PC-9 (cell line): ENCODE results near the gene SHC3. TPM values are rescaled to one million over a fixed set of nuclear protein-coding genes. Genes with fewer than 3 reads are reported as not detected.

Experiments
- BruUV-seq: library from RNA; stranded (reverse); fragments of 400-500 nt; replicated peaks from 2 replicates; lab custom pipeline; 2021; lab: Mats Ljungman, UMichigan
- CTCF ChIA-PET: fragments of 300-600 bp; sonication (Branson Sonifier 250); formaldehyde crosslinking; loops from one replicate; lab custom pipeline; 2022; ENCODE audit warnings: antibody characterized with exemption; lab: Charles Lee
- POLR2A ChIA-PET: fragments of 300-600 bp; sonication (Branson Sonifier 250); formaldehyde crosslinking; loops from one replicate; lab custom pipeline; 2022; ENCODE audit warnings: antibody characterized with exemption; ENCODE audit not compliant: unreplicated experiment; lab: Charles Lee
- DNase-seq, 2 experiments: peaks; one replicate each; pipeline versions ENCODE4 v3.0.0 to v3.0.0-alpha.2; 2015 to 2022; ENCODE audit warnings: mixed read lengths in 1 of 2
- H2AFZ ChIP-seq: fragments of 200-600 bp; sonication (generic); 2 replicates; pipeline ENCODE4 v1.8.1; 2017; ENCODE audit warnings: antibody characterized with exemption
- H3F3A ChIP-seq: fragments of 200-600 bp; sonication (generic); 2 replicates; pipeline ENCODE4 v1.8.1; 2017; ENCODE audit warnings: antibody characterized with exemption, mild to moderate bottlenecking, low read depth; ENCODE audit not compliant: insufficient read depth
- H3K27ac ChIP-seq: fragments of 200-600 bp; sonication (generic); 2 replicates; pipeline ENCODE4 v1.6.1; 2016; ENCODE audit warnings: mixed run types
- H3K27me3 ChIP-seq: fragments of 200-600 bp; sonication (generic); 2 replicates; pipeline ENCODE4 v1.6.1; 2016; ENCODE audit warnings: low read depth, mixed run types; ENCODE audit not compliant: insufficient read depth
- H3K36me3 ChIP-seq: fragments of 200-600 bp; sonication (generic); 2 replicates; pipeline ENCODE4 v1.6.1; 2016; ENCODE audit warnings: low read depth, mixed run types
- H3K4me1 ChIP-seq: fragments of 200-600 bp; sonication (generic); replicated peaks from 2 replicates; pipeline ENCODE4 v1.6.1; 2016; ENCODE audit warnings: mixed run types; ENCODE audit not compliant: insufficient read depth
- H3K4me2 ChIP-seq: fragments of 200-600 bp; sonication (generic); 2 replicates; pipeline ENCODE4 v1.6.1; 2017; ENCODE audit warnings: mixed run types
- H3K4me3 ChIP-seq: fragments of 200-600 bp; sonication (generic); 2 replicates; pipeline ENCODE4 v1.6.1; 2016; ENCODE audit warnings: mixed run types
- H3K79me2 ChIP-seq: fragments of 200-600 bp; sonication (generic); 2 replicates; pipeline ENCODE4 v1.6.1; 2017; ENCODE audit warnings: low read depth, mixed run types
- H3K9me2 ChIP-seq: fragments of 200-600 bp; sonication (generic); 2 replicates; pipeline ENCODE4 v1.8.1; 2017; ENCODE audit warnings: mild to moderate bottlenecking; ENCODE audit not compliant: insufficient read depth
- H3K9me3 ChIP-seq: fragments of 200-600 bp; sonication (generic); 2 replicates; pipeline ENCODE4 v1.8.1; 2016; ENCODE audit warnings: low read depth; ENCODE audit not compliant: insufficient read depth
- H4K20me1 ChIP-seq: fragments of 200-600 bp; sonication (generic); 2 replicates; pipeline ENCODE4 v1.8.1; 2017; ENCODE audit not compliant: insufficient read depth
- CTCF ChIP-seq: fragments of 200-600 bp; sonication (generic); conservative IDR thresholded peaks from 2 replicates; pipeline ENCODE4 v1.6.1; 2017; ENCODE audit warnings: mixed run types, antibody characterized with exemption, mild to moderate bottlenecking, moderate library complexity
- EZH2 ChIP-seq: fragments of 200-600 bp; sonication (generic); IDR thresholded peaks from 2 replicates; pipeline ENCODE4 v1.8.0; 2017; ENCODE audit warnings: antibody characterized with exemption, low read depth
- intact Hi-C: fragments of 100-400 bp; cut with micrococcal nuclease; formaldehyde crosslinking; loops from one replicate; pipeline ENCODE4 v1.10.0; 2022; ENCODE audit not compliant: unreplicated experiment
- total RNA-seq: library from RNA; stranded (reverse); gene quantifications from 2 replicates; pipeline ENCODE4 v1.2.3, GENCODE V29; 2021

The SHC3 gene
- total RNA-seq, 1 experiment from 2014 or later = 15.9 TPM

GRCh38 chr9:88985616-88986015, 193.0 kb downstream of the SHC3 start:
- no peaks in the 10 kb centered on the region for H3K9me2 ChIP-seq
- POLR2A ChIA-PET = no interaction called here

GRCh38 chr9:88984543-88984883, 194.1 kb downstream of the SHC3 start:
- peak in 1 of 2 experiments; percentile 60 for DNase-seq
- H3K4me1 ChIP-seq = peaks cover 10% of the 10 kb centered on the region
- no peaks in the 10 kb centered on the region for H4K20me1 ChIP-seq
- POLR2A ChIA-PET = no interaction called here
- TF ChIP-seq CTCF (no peak), EZH2 (no peak)
- peaks cover 8% of the 10 kb centered on the region; the same call in 1 of the 2 replicates for H3F3A ChIP-seq
- no TSS peak for BruUV-seq
- CTCF ChIA-PET = no interaction called here
- H3K27me3 ChIP-seq = no peaks in the 10 kb centered on the region
- H3K79me2 ChIP-seq = no peaks in the 10 kb centered on the region
- 0 out of 2 replicates have a peak overlapping the region, but pooled peaks have one; percentile 1 for H3K4me2 ChIP-seq
- peak overlapping the region; percentile 39; the same call in 1 of the 2 replicates for H2AFZ ChIP-seq
- H3K9me2 ChIP-seq = no peaks in the 10 kb centered on the region
- H3K36me3 ChIP-seq = no peaks in the 10 kb centered on the region
- no peak overlapping the region for H3K27ac ChIP-seq
- no peak overlapping the region for H3K4me3 ChIP-seq
- intact Hi-C loops = no loop called here
- no peaks in the 10 kb centered on the region for H3K9me3 ChIP-seq

More at GRCh38 chr9:88985616-88986015, 193.0 kb downstream of the SHC3 start:
- H3K4me2 ChIP-seq = no peak overlapping the region
- no peaks in the 10 kb centered on the region for H3K79me2 ChIP-seq
- no peak for TF ChIP-seq CTCF
- TF ChIP-seq EZH2 = no peak
- DNase-seq = no peak
- H3K27ac ChIP-seq = no peak overlapping the region
- no peaks in the 10 kb centered on the region for H4K20me1 ChIP-seq
- H3K4me3 ChIP-seq = no peak overlapping the region
- H3K36me3 ChIP-seq = no peaks in the 10 kb centered on the region
- no peaks in the 10 kb centered on the region for H3K9me3 ChIP-seq
- H2AFZ ChIP-seq = no peak overlapping the region
- H3F3A ChIP-seq = peaks cover 9% of the 10 kb centered on the region; the same call in 1 of the 2 replicates
- BruUV-seq = no TSS peak
- H3K4me1 ChIP-seq = peaks cover 14% of the 10 kb centered on the region
- no peaks in the 10 kb centered on the region for H3K27me3 ChIP-seq
- intact Hi-C loops = no loop called here
- CTCF ChIA-PET = no interaction called here

- Histone ChIP-seq H2AFZ (peak overlapping the region; percentile 39; the same call in 1 of the 2 replicates), H3K4me3 (no peak overlapping the region), H4K20me1 (no peaks in the 10 kb centered on the region), H3F3A (peaks cover 3% of the 10 kb centered on the region; the same call in 1 of the 2 replicates), H3K79me2 (no peaks in the 10 kb centered on the region), H3K4me1 (peaks cover 5% of the 10 kb centered on the region), H3K9me3 (no peaks in the 10 kb centered on the region), H3K27ac (no peak overlapping the region), H3K36me3 (no peaks in the 10 kb centered on the region), H3K27me3 (no peaks in the 10 kb centered on the region), H3K4me2 (0 out of 2 replicates have a peak overlapping the region, but pooled peaks have one; percentile 1), H3K9me2 (no peaks in the 10 kb centered on the region)
- no peak for DNase-seq
- TF ChIP-seq EZH2 = no peak
- TF ChIP-seq CTCF = no peak
- no TSS peak for BruUV-seq
- CTCF ChIA-PET = no interaction called here
- POLR2A ChIA-PET = no interaction called here
- intact Hi-C loops = no loop called here
Observed at GRCh38 chr9:88983865-88984542, 194.6 kb downstream of the SHC3 start.
